GM21825 (cell line): ENCODE measurements around the gene CCDC112.

ENCODE experiments used
- ATAC-seq: cut with Tn5 transposase; IDR thresholded peaks from one replicate; pipeline ENCODE4 v1.9.1; 2021; ENCODE audit warnings: mild to moderate bottlenecking, moderate library complexity; ENCODE audit not compliant: unreplicated experiment

Gene CCDC112

GRCh38 chr5:115319007-115319406, 22.6 kb upstream of the CCDC112 start:
- ATAC-seq, result no peak

DNA sequence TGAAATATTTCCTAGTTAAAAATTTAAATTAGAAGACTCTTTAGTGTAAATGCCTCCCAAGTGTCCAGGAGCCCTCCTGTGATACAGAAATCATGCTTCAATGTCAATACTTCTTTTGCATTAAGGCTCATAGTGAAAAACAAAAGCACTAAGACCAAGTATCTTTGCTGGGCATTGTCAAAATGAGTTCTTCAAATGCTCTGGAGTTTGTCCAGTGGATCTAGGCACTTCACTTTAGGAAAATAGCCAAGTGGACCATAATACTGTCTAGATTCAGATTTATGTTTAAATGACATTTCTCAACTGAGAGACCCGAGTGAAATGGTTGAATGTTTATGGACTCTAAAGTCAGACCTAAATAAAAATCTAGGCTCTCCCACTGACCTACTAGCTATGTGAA, 21.3 kb upstream of the CCDC112 start:
- ATAC-seq, result no peak

GRCh38 chr5:115317320-115317719, 20.9 kb upstream of the CCDC112 start:
- ATAC-seq, result no peak

DNA sequence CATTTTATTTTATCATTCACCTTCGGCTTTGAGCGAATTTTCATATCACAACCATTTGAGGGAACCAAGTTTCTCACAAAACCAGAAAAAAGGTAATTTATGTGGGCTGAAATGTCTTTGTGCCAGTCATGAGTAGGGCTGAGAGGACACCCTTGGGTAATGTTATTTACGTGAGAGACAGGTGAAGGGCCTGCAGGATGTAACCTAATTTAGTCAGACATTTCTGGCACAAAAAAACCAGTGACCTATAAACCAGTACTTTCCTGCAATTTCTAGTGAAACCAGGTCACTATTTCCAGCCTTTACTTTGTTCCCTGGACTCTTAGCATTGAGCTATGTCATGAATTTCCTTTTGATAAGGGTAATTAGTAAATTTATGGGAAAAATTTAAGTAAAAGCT, 17.2 kb upstream of the CCDC112 start:
- ATAC-seq, result no peak

GRCh38 chr5:115313052-115313451, 16.6 kb upstream of the CCDC112 start:
- no peak for ATAC-seq

DNA sequence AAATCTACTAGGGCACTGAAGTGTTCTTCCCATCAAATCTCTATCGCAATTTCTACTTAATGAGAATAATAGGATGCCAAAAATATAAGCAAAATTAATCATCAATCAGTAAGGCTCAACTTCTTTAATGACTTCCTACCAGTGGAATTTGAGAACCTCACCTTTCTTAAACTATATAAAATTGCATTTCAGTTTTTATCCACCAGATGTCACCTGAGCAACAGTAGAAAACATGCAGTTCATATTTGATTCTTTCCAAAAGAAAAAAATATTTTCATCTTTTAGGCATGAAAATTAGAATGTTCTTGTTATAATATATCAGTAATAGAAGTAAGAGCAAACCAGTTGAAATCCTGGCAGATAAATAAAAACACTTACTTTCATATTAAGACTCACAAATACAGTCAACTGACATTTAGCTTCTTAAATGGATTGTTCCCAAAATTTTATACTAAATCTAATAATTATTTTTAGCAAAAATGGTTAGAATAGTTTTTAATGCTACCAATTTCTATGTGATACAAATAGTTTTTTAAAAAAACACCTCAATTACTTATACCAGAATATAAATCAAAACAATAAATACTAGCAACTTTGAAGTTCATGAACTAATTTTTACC, 13.4 kb upstream of the CCDC112 start:
- no peak for ATAC-seq

GRCh38 chr5:115308815-115309214, 12.4 kb upstream of the CCDC112 start:
- no peak for ATAC-seq

DNA sequence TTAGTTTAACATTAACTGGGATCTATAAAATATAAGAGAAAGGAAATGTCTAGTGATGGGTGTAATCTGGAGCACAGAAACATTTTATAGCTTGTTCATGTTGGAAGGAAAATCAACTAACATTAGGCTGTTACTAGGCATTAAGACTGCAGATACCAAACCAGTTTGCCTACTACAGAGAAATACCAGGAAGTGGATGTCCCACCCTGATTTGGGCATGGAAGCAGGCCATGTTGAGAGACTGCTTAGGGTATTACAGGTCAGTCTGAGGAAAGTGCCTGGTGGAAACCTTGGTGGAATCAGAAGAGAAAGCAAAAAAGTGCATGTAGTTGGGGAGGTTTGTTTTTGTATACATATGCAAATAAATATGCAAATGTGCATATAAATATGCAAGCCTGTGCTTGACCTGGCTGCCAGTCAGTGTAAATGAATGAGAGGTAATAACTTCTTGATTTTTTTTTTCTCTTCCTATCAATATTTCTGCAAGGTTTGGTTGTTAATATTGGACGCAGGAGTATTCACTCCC, 9.6 kb upstream of the CCDC112 start:
- ATAC-seq, result no peak

DNA sequence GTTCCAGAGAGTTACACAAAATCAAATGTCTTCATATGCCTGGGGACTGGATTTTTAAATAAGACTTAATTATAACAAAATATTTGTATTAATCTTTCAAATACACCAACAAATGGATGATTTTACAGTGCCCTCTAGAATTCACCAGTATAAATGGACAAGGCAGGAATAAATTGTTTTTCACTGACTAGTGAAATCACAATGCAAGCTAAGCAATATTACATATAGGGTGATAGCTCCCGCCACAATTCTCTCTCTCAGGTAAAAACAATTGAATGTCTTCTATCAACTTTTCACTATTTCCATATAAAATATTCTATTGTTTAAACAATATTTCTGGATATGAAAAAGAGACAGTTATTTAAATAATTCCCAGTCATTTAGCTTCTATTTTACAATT, 8.0 kb upstream of the CCDC112 start:
- ATAC-seq, result no peak

DNA sequence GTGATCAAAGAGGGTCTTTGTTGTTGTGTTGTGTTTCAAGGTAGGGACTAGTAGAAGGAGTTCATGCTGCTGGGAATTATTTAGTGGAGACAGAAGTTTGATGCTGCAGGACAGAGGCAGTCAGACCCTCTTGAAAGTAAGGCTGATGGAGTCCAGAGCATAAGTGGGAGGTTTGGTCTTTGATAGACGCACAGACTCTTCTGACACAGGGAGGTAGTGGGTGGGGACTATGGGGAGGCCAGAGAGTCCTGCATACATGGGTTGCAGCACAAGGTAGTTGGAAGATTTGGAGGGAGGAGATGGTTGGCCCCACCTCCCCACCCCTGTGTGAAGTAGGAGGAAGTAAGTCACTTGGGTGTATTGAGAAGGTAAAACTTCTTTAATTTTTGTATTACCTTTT, 2.4 kb upstream of the CCDC112 start:
- ATAC-seq, result no peak

GRCh38 chr5:115297031-115297430, 577 bp upstream of the CCDC112 start:
- no peak for ATAC-seq

DNA sequence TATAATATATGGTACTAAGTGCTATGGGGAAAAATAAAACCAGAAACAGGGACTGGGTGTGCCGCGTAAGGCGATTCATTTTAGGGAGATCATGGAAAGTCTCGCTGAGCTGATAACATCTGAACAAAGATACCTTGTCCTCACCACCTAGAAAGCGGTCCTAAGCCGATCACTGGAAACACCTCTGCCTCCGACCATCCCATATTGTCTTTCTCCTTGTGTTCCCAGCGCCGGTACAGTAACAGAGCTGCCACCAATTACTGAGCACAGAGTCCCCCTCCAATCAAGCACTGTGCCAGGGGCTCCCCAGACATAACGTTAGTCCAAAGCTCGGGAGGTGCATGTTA, 704 bp downstream of the CCDC112 start:
- ATAC-seq, result no peak

DNA sequence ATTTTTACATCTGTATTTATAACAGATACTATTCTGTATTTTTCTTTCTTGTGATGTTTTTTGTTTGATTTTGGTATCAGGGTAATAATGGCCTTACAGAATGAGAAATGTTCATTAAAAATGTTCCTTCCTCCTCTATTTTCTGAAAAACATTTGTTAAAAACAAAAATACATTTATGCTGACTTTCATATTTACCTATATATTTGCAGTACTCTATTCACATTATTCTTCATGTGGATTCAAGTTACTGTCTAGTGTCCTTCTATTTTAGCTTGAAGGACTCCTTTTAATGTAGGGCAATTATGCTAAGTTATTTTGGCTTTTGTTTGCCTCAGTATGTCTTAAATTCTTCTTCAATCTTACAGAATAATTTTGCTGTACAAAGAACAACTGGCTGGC, 5.1 kb downstream of the CCDC112 start:
- no peak for ATAC-seq

DNA sequence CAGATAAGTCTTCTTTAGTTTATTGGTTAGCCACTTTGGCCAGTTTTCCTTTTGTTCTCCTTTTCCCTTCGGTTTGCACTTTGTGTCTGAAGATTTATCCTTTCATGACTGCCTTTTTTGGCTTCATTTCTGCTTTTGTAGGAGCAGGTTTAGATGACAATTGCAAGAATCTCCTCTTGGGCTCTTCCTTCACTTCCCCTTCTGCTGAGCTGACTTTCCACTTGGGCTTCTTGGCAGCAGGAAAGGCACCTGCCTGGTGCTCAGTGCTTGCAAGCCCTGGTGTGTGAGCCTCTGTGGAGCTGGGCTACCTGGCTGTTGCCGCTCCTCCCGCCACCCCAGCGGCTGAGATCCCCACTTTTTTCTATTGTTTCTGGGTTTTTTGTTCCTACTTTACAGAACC, 7.3 kb downstream of the CCDC112 start:
- ATAC-seq, result no peak

DNA sequence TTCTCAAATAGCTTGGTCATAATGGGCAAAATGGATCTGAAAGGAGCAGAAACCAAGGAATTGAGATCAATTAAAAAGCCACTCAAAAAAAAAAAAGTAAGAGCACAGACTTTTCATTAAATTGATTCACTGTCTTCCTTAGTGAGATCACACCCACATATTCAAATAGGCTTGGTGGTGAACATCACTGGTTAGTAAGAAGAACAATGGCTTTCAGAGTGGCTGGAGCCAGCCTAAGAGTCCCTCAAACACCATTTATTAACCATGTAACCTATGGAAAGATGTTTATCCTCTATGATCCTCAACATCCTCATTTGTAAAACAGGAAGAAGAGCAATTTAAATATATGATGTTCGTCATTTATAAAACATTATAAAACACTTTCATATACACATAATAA, 12.4 kb downstream of the CCDC112 start:
- no peak for ATAC-seq

DNA sequence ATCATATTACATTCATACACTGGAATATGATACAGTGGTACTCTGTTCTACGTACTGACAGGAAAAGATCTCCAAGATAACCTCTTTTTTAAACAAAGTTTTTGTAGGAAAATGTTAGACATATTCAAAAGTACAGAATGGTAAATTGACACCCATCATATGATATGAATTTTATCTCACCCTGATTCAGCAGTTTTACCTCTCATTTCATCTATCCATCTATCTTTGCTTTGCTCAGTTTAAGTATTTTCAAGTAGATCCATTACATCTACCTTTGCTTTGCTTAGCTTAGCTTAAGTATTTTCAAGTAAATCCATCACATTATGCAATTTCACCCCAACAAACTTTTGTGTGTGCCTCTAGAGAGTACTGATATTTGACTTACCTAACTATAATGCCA, 14.3 kb downstream of the CCDC112 start:
- ATAC-seq, result no peak

- ATAC-seq, result no peak
Observed at GRCh38 chr5:115274584-115274983, 21.9 kb downstream of the CCDC112 start.

DNA sequence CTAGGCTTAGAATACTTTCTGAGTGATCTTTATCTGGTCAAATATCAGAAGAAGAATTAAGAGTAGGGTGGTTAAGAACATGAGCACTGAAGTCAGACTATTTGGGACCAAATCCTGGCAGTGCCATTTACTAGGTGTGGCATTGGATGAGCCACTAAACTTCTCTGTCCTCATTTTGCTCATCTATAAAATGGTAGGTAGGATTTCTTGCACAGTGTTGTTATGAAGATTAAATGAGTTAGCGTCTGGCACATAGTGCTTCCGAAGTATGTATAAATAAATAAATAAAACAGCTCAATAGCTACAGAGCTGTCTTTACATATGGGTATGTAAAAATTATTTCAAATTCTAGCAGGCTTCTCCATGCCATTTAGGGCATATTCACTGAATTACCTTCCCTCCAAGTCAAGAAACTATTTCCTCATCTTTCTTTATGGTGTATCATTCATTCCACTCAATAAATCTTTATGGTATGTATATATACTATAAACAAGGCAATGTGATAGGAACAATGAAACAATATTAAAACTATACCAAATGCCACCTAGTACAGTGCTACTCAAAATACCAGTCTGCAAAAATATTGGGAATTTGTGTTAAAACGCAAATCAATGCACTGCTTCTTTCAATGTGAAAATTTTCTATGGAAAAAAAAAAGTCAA, 24.0 kb downstream of the CCDC112 start:
- ATAC-seq, result no peak

- ATAC-seq, result no peak
Observed at GRCh38 chr5:115271295-115272050, 25.0 kb downstream of the CCDC112 start.

DNA sequence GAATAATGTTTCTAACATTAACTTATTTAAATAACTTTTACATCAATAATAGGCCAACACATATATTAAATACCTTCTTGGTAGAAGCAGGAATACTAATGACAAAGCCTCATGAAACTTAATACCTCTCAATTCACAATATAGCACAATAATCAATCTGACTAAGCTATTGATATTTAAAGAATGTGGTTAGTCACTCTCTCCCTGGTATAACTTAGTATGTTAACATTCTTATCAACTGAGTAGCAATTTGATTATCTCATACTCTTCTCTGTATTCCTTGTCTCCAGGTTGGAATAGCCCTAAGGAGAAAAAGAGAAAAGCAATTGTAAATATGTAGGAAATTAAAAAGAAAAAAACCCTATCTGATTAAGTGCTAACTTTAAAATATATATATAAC, 28.8 kb downstream of the CCDC112 start:
- no peak for ATAC-seq

GRCh38 chr5:115265220-115265619, 31.2 kb downstream of the CCDC112 start:
- ATAC-seq, result no peak

DNA sequence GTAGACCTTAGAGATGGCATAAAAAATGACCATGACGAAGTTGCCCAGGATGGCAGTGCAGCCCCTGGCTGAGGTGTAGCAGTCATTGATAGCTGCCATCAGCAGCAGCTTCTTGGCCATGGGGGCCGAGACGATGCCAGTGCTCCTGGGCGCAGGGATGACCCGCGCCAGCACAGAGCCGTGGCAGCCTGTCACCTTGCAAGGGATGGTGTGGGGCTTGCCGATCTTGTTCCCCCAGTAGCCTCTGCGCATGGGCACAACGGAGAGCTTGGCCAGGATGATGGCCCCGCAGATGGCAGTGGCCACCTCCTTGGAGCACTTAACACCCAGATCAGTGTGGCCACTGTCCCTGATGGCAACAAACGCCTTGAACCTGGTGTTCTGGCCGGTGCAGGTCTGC, 31.7 kb downstream of the CCDC112 start:
- no peak for ATAC-seq
